B cell (primary cell): Measurements from ENCODE around the gene MROH8.

Experiments
- EZH2 ChIP-seq: IDR thresholded peaks from 2 replicates; pipeline ENCODE4 v1.6.1; 2012; ENCODE audit warnings: borderline replicate concordance, low read depth, mild to moderate bottlenecking, moderate library complexity, low read length; ENCODE audit not compliant: insufficient read depth, poor library complexity, severe bottlenecking
- TF ChIP-seq, protein P1 (sequence below): fragments of 200-600 bp; IDR thresholded peaks from one replicate; pipeline ENCODE4 v1.8.0; 2022; ENCODE audit warnings: antibody characterized with exemption, mild to moderate bottlenecking

DNA sequence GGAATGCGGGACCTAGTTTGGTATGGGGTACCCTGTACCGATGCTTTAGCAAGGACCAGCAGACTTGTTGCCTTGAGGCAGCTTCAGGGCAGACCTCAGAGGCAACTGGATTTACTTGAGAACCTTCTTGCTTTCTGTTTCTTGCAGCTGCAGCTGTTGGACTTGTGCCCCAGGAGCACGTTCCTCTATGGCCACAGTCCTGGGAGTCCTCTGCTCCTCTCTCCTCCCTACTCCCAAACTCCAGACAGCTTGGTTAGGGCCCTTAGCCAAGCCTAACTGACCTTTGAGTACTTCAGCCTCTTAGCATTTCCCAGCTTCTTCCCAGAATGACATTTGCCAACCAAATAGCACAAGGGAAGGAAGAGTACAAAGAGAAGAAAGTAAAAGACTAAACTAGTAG is 47.5 kb upstream of the MROH8 start:
- TF ChIP-seq, protein P1, sequence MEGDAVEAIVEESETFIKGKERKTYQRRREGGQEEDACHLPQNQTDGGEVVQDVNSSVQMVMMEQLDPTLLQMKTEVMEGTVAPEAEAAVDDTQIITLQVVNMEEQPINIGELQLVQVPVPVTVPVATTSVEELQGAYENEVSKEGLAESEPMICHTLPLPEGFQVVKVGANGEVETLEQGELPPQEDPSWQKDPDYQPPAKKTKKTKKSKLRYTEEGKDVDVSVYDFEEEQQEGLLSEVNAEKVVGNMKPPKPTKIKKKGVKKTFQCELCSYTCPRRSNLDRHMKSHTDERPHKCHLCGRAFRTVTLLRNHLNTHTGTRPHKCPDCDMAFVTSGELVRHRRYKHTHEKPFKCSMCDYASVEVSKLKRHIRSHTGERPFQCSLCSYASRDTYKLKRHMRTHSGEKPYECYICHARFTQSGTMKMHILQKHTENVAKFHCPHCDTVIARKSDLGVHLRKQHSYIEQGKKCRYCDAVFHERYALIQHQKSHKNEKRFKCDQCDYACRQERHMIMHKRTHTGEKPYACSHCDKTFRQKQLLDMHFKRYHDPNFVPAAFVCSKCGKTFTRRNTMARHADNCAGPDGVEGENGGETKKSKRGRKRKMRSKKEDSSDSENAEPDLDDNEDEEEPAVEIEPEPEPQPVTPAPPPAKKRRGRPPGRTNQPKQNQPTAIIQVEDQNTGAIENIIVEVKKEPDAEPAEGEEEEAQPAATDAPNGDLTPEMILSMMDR, result no peak
- no peak for TF ChIP-seq EZH2
